Measurements from ENCODE around the gene MVB12B.

The MVB12B gene

DNA sequence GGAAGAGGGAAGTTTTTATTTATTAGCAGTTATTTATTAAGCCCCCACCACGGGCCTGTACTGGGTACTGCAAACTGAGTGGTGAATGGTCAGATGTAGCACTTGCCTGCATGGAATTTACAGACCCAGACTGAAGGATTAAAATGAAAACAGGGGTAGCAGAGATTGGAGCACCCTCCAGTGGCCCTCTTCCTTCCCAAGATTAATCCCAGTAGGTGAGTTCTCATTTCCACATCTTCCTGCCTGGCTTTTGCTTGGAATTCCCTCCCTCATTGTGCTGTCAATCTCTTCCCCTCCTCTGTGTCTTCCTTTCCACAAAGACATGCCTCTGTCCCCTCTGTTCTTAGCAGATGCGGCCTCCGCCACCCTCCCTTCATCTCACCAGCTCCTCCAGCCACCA, 39.2 kb downstream of the MVB12B start:
- H3K27ac ChIP-seq, result no peak overlapping the region
- TF ChIP-seq, protein P1, sequence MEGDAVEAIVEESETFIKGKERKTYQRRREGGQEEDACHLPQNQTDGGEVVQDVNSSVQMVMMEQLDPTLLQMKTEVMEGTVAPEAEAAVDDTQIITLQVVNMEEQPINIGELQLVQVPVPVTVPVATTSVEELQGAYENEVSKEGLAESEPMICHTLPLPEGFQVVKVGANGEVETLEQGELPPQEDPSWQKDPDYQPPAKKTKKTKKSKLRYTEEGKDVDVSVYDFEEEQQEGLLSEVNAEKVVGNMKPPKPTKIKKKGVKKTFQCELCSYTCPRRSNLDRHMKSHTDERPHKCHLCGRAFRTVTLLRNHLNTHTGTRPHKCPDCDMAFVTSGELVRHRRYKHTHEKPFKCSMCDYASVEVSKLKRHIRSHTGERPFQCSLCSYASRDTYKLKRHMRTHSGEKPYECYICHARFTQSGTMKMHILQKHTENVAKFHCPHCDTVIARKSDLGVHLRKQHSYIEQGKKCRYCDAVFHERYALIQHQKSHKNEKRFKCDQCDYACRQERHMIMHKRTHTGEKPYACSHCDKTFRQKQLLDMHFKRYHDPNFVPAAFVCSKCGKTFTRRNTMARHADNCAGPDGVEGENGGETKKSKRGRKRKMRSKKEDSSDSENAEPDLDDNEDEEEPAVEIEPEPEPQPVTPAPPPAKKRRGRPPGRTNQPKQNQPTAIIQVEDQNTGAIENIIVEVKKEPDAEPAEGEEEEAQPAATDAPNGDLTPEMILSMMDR (IDR thresholded peaks at IDR 0.05), result no peak
- no peak for TF ChIP-seq ZFX (IDR thresholded peaks at IDR 0.05; ENCODE audit: borderline replicate concordance)

- H3K27ac ChIP-seq, result no peak overlapping the region
- no peak for TF ChIP-seq ZFX (IDR thresholded peaks at IDR 0.05; ENCODE audit: borderline replicate concordance)
- TF ChIP-seq, protein P1 (IDR thresholded peaks at IDR 0.05), result no peak
Measured at GRCh38 chr9:126366366-126367011, 39.9 kb downstream of the MVB12B start.

DNA sequence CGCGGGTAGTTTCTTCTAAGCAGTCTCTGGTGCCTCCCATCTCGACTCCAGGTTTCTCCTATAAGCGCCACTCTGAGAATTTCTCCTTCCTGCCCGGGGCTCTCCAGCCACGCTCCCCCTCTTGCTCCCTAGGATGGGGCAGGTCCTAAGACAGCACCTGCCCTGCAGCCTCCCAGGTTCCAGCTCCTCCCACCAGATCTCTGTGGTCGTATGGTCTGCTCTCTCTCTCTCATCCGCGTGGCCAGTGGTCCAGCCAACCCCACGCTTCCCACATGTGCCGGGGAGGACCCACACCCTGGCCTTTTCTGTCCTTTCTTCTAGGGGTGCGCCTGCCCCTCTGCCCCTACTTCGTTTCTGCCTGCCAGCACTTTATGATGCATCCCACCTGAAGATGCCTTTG, 40.5 kb downstream of the MVB12B start:
- TF ChIP-seq, protein P1 (IDR thresholded peaks at IDR 0.05), result no peak
- no peak for TF ChIP-seq ZFX (IDR thresholded peaks at IDR 0.05; ENCODE audit: borderline replicate concordance)
- no peak overlapping the region for H3K27ac ChIP-seq

- TF ChIP-seq, protein P1 (IDR thresholded peaks at IDR 0.05), result no peak
- no peak for TF ChIP-seq ZFX (IDR thresholded peaks at IDR 0.05; ENCODE audit: borderline replicate concordance)
- no peak overlapping the region for H3K27ac ChIP-seq
Measured at GRCh38 chr9:126367616-126368015, 41.0 kb downstream of the MVB12B start.

GRCh38 chr9:126368020-126368419, 41.4 kb downstream of the MVB12B start:
- TF ChIP-seq, protein P1 (IDR thresholded peaks at IDR 0.05), result no peak
- no peak for TF ChIP-seq ZFX (IDR thresholded peaks at IDR 0.05; ENCODE audit: borderline replicate concordance)
- H3K27ac ChIP-seq, result no peak overlapping the region

GRCh38 chr9:126371007-126371870, 44.6 kb downstream of the MVB12B start:
- TF ChIP-seq, protein P1 (IDR thresholded peaks at IDR 0.05), result no peak
- no peak overlapping the region for H3K27ac ChIP-seq

DNA sequence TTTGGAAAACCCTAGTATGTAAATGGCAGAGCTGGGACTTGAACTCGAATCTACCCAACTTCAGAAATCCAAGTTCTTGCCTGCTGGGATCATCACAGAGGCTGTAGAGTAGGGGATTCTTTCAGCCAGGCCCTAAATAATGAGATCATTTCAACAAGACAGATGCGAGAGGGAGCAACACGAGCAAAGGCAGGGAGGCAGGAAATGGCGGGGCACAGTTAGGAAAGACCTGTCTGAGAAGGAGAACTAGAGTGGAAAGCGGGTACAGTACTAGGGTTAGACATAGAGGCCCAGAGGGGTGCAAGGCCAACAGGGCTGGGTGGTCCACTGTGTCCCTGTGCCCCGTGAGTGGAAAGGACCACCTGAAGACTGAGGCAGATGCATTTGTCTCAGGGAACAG, 46.1 kb downstream of the MVB12B start:
- TF ChIP-seq, protein P1 (IDR thresholded peaks at IDR 0.05), result no peak
- no peak for TF ChIP-seq ZFX (IDR thresholded peaks at IDR 0.05; ENCODE audit: borderline replicate concordance)

More for the DNA sequence above, 46.1 kb downstream of the MVB12B start:
- H3K27ac ChIP-seq, result no peak overlapping the region

All from 22Rv1 (cell line).